ENCODE measurements around the gene ZFYVE9.

DNA sequence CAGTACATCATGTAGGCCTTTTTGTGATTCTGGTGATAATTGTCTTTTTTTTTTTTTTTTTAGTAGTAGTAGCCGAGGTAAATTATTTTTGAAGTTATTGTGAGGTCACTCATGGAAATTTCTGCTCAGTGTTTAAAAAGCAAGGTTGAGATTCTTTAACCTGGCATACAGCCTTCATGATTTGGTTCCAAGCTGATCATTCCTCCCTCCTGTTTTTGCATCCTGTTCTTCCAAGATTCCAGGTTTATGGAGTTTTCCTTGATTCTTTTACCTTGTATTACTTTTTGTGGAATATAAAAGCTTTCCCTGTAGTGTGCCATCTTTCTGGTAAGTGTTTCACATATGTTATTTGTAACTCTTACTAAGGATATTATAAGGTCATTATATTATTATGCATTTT lies 9.1 kb downstream of the ZFYVE9 start:
- TF ChIP-seq EZH2 (optimal IDR thresholded peaks at IDR 0.05; ENCODE audit: low read depth, low read length): no peak
- TF ChIP-seq, protein P1, sequence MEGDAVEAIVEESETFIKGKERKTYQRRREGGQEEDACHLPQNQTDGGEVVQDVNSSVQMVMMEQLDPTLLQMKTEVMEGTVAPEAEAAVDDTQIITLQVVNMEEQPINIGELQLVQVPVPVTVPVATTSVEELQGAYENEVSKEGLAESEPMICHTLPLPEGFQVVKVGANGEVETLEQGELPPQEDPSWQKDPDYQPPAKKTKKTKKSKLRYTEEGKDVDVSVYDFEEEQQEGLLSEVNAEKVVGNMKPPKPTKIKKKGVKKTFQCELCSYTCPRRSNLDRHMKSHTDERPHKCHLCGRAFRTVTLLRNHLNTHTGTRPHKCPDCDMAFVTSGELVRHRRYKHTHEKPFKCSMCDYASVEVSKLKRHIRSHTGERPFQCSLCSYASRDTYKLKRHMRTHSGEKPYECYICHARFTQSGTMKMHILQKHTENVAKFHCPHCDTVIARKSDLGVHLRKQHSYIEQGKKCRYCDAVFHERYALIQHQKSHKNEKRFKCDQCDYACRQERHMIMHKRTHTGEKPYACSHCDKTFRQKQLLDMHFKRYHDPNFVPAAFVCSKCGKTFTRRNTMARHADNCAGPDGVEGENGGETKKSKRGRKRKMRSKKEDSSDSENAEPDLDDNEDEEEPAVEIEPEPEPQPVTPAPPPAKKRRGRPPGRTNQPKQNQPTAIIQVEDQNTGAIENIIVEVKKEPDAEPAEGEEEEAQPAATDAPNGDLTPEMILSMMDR (IDR thresholded peaks at IDR 0.05; ENCODE audit: low read length): no peak

Measured in MM.1S (cell line).